Ovary (tissue), 9 donors: ENCODE results near the gene GPC6. TPM values are rescaled to one million over a fixed set of nuclear protein-coding genes. Genes with fewer than 3 reads are reported as not detected.

Source experiments
- DNase-seq, 5 donors: peaks; one replicate each; pipeline ENCODE4 v3.0.0-alpha.2; 2019 to 2020
- H3K27ac ChIP-seq, 2 donors: fragments of 200-600 bp; one replicate each; pipeline versions ENCODE4 v1.5.1 to v1.8.0; 2019 to 2022
- H3K27me3 ChIP-seq: fragments of 200-600 bp; one replicate; pipeline ENCODE4 v1.8.0; 2022
- H3K36me3 ChIP-seq: fragments of 200-600 bp; sonication (generic); one replicate; pipeline ENCODE4 v1.5.1; 2019
- H3K4me1 ChIP-seq: one replicate; pipeline ENCODE4 v1.8.1; 2013; ENCODE audit warnings: mild to moderate bottlenecking, moderate library complexity; ENCODE audit not compliant: insufficient read depth
- H3K4me3 ChIP-seq: fragments of 200-600 bp; sonication (generic); one replicate; pipeline ENCODE4 v1.5.1; 2017
- H3K9me3 ChIP-seq, 2 donors: fragments of 200-600 bp in 1 of 2; sonication (generic) in 1 of 2; one replicate each; pipeline versions ENCODE4 v1.5.1 to v1.8.1; 2013 to 2019; ENCODE audit warnings: mild to moderate bottlenecking in 1 of 2, moderate library complexity in 1 of 2
- EP300 ChIP-seq: sonication (generic); formaldehyde crosslinking; IDR thresholded peaks from one replicate; pipeline ENCODE4 v1.6.1; 2017; ENCODE audit warnings: antibody characterized with exemption
- POLR2A ChIP-seq: fragments of 450-650 bp; IDR thresholded peaks from one replicate; pipeline ENCODE4 v1.6.1; 2017; ENCODE audit warnings: antibody characterized with exemption, mild to moderate bottlenecking, moderate library complexity
- WGBS, 3 donors: extraction: QIAGEN DNeasy Blood & Tissue Kit in 1 of 3; methylation state at CpG; one replicate each; pipeline versions ENCODE4 v1.1.5 to v1.1.7; 2013 to 2017; 5-methylcytosine and 5-hydroxymethylcytosine counted together
- intact Hi-C, 4 donors: fragments of 100-400 bp; cut with DNase I; formaldehyde crosslinking; loops; one replicate each; pipeline versions ENCODE4 v1.11.0 to v1.15.1; 2022 to 2023
- polyA plus RNA-seq, 2 donors: library from polyadenylated mRNA; stranded (reverse); fragments of 200-250 nt in 1 of 2; fragments of 350-450 nt in 1 of 2; fragmentation: Illumina TruSeq in 1 of 2; extraction: RNeasy Lipid Tissue Mini Kit (QIAGEN cat#74804) in 1 of 2; gene quantifications; one replicate each; pipeline ENCODE4 v1.2.3, GENCODE V29; 2013 to 2014
- total RNA-seq, 7 donors: library from RNA; depleted of rRNA in 2 of 7; stranded (reverse); fragments of >200 nt in 2 of 7; fragmentation: NEBNext Ultra II Directional in 3 of 7; extraction: Animal tissue kit (Norgen Biotek cat#: 25700) in 3 of 7; gene quantifications; one replicate each; pipeline versions ENCODE4 v1.1.0 to v1.2.4, GENCODE V29; 2016 to 2023
- TF ChIP-seq, protein P1 (sequence below), 3 donors: fragments of 450-650 bp in 2 of 3; fragments of 200-600 bp in 1 of 3; IDR thresholded peaks; one replicate each; pipeline versions ENCODE4 v1.5.1 to v1.8.0; 2016 to 2022; ENCODE audit warnings: antibody characterized with exemption in 3 of 3, mild to moderate bottlenecking in 1 of 3
- donor health status: DM: no; HTN: no; CAD: no; lungs with moderate emphysema.
- donor health status: DM: no; HTN: no; CAD: no.
- donor health status: Bipolar disorder and iron deficiency.
- donor health status: DM: yes; HTN: yes; CAD: no.
- donor health status: DM: no; HTN: no; CAD: no.
- donor health status: DM: yes; HTN: yes; CAD: no.

Gene GPC6
- total and polyA plus RNA-seq, 9 donors = 4.3 to 22.3 (median 17.9) TPM

- intact Hi-C loops = no loop called here
- no peak for DNase-seq
- no peak overlapping the region for H3K27ac ChIP-seq
- WGBS, 3 donors = 48 to 53% (median 52%) methylated on average over 4 of the region's 4 CpGs
- no peaks in the 10 kb centered on the region for H3K4me1 ChIP-seq
- no peaks in the 10 kb centered on the region for H3K36me3 ChIP-seq
- TF ChIP-seq POLR2A (no peak), EP300 (no peak)
- TF ChIP-seq, protein P1, sequence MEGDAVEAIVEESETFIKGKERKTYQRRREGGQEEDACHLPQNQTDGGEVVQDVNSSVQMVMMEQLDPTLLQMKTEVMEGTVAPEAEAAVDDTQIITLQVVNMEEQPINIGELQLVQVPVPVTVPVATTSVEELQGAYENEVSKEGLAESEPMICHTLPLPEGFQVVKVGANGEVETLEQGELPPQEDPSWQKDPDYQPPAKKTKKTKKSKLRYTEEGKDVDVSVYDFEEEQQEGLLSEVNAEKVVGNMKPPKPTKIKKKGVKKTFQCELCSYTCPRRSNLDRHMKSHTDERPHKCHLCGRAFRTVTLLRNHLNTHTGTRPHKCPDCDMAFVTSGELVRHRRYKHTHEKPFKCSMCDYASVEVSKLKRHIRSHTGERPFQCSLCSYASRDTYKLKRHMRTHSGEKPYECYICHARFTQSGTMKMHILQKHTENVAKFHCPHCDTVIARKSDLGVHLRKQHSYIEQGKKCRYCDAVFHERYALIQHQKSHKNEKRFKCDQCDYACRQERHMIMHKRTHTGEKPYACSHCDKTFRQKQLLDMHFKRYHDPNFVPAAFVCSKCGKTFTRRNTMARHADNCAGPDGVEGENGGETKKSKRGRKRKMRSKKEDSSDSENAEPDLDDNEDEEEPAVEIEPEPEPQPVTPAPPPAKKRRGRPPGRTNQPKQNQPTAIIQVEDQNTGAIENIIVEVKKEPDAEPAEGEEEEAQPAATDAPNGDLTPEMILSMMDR (IDR thresholded peaks at IDR 0.05) = no peak
- no peak overlapping the region for H3K4me3 ChIP-seq
- H3K27me3 ChIP-seq = no peaks in the 10 kb centered on the region
- no peaks in the 10 kb centered on the region for H3K9me3 ChIP-seq
These were observed 846.6 kb downstream of the GPC6 start for GRCh38 chr13:94073007-94073744.

DNA sequence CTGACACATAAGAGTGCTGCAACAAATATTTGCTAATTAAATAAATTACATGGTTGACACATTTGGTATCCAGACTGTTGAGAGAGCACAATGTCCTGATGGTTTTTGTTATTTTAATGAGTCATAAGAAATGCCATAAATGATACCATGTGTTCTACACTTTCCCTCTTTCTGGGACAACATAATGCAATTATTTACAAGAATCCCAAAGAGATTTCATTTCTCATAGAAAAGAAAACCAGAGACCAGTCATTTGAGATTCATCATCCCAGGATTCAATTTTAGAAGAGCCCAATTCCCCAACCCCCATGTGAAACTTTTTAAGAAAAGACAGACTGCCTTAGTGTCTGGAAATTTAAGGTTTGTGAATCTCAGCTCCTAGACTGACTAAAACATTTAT, 853.3 kb downstream of the GPC6 start:
- Histone ChIP-seq H3K36me3 (no peaks in the 10 kb centered on the region), H3K27me3 (no peaks in the 10 kb centered on the region), H3K4me3 (no peak overlapping the region), H3K4me1 (no peaks in the 10 kb centered on the region), H3K27ac (no peak overlapping the region), H3K9me3 (no peaks in the 10 kb centered on the region)
- intact Hi-C loops = no loop called here
- DNase-seq = no peak
- TF ChIP-seq EP300 (no peak), POLR2A (no peak)
- TF ChIP-seq, protein P1 (IDR thresholded peaks at IDR 0.05) = no peak

- no peak for DNase-seq
- H3K9me3 ChIP-seq = no peaks in the 10 kb centered on the region
- no peaks in the 10 kb centered on the region for H3K36me3 ChIP-seq
- H3K4me1 ChIP-seq = no peaks in the 10 kb centered on the region
- H3K27me3 ChIP-seq = no peaks in the 10 kb centered on the region
- WGBS, 3 donors = 88 to 92% (median 88%) methylated on average over 1 of the region's 1 CpG
- TF ChIP-seq EP300 (no peak), POLR2A (no peak)
- TF ChIP-seq, protein P1 (IDR thresholded peaks at IDR 0.05) = no peak
- H3K4me3 ChIP-seq = no peak overlapping the region
- H3K27ac ChIP-seq = no peak overlapping the region
- intact Hi-C loops = no loop called here
These were observed 853.9 kb downstream of the GPC6 start for GRCh38 chr13:94080527-94080926.

DNA sequence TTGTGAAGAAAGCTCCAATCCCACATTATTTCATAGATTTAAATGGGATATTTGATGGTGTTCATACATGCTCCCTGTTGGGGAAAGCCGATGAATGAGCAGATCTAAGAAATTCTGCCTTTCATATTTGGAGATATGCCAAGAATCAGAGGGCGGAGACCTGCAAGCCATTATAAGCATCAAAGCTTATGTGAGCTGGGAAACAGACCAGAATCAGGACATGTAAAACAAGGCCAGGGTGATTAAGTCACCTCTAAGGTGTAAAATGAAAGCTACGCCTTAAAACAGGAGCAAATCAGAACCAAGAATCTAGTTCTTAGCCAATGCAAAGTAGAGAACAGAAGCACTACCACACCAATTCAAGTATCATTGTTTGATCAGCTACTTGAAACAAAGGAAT, 860.5 kb downstream of the GPC6 start:
- WGBS, 3 donors = 83 to 91% (median 89%) methylated on average over 3 of the region's 3 CpGs
- DNase-seq = no peak
- Histone ChIP-seq H3K27me3 (no peaks in the 10 kb centered on the region), H3K36me3 (no peaks in the 10 kb centered on the region), H3K9me3 (no peaks in the 10 kb centered on the region), H3K27ac (no peak overlapping the region), H3K4me1 (no peaks in the 10 kb centered on the region), H3K4me3 (no peak overlapping the region)
- intact Hi-C loops = no loop called here
- TF ChIP-seq POLR2A = no peak
- TF ChIP-seq, protein P1 (IDR thresholded peaks at IDR 0.05) = no peak
- TF ChIP-seq EP300 = no peak
